ENCODE results near the gene TNFRSF6B. TPM values are rescaled to one million over a fixed set of nuclear protein-coding genes. Genes with fewer than 3 reads are reported as not detected.

Gene TNFRSF6B
- total RNA-seq, 1 donor from 2014 or later: not detected

DNA sequence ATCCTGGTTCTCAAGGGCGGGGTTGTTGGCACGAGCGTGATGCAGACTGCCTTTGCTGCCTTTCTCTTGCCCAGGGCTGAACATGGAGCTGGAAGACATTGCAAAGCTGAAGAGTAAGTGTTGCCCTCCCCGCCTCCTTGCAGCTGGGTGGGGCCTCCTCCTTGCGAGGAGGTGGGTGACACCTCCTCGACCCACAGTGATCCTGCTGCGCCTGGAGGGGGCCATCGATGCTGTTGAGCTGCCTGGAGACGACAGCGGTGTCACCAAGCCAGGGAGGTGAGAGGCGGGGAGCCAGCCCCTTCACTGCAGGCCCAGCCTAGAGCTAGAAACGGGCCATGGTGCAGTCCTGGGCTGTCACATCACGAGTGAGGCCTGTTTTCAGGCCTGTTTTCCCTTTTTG lies 18.4 kb upstream of the TNFRSF6B start:
- Mint-ChIP-seq H3K4me3 (no peak overlapping the region), H3K27ac (no peak overlapping the region), H3K9me3 (no peaks in the 10 kb centered on the region), H3K27me3 (no peaks in the 10 kb centered on the region), H3K4me1 (no peaks in the 10 kb centered on the region), H3K36me3 (ENCODE audit: low read depth) (peaks cover 16% of the 10 kb centered on the region)
- ChIA-PET CTCF (no interaction called here), POLR2A (no interaction called here)
- intact Hi-C loops (cut with micrococcal nuclease): no loop called here
- TF ChIP-seq, protein P1, sequence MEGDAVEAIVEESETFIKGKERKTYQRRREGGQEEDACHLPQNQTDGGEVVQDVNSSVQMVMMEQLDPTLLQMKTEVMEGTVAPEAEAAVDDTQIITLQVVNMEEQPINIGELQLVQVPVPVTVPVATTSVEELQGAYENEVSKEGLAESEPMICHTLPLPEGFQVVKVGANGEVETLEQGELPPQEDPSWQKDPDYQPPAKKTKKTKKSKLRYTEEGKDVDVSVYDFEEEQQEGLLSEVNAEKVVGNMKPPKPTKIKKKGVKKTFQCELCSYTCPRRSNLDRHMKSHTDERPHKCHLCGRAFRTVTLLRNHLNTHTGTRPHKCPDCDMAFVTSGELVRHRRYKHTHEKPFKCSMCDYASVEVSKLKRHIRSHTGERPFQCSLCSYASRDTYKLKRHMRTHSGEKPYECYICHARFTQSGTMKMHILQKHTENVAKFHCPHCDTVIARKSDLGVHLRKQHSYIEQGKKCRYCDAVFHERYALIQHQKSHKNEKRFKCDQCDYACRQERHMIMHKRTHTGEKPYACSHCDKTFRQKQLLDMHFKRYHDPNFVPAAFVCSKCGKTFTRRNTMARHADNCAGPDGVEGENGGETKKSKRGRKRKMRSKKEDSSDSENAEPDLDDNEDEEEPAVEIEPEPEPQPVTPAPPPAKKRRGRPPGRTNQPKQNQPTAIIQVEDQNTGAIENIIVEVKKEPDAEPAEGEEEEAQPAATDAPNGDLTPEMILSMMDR (IDR thresholded peaks at IDR 0.05): no peak
- DNase-seq (no peak), ATAC-seq (ENCODE audit: low read depth) (no peak)

DNA sequence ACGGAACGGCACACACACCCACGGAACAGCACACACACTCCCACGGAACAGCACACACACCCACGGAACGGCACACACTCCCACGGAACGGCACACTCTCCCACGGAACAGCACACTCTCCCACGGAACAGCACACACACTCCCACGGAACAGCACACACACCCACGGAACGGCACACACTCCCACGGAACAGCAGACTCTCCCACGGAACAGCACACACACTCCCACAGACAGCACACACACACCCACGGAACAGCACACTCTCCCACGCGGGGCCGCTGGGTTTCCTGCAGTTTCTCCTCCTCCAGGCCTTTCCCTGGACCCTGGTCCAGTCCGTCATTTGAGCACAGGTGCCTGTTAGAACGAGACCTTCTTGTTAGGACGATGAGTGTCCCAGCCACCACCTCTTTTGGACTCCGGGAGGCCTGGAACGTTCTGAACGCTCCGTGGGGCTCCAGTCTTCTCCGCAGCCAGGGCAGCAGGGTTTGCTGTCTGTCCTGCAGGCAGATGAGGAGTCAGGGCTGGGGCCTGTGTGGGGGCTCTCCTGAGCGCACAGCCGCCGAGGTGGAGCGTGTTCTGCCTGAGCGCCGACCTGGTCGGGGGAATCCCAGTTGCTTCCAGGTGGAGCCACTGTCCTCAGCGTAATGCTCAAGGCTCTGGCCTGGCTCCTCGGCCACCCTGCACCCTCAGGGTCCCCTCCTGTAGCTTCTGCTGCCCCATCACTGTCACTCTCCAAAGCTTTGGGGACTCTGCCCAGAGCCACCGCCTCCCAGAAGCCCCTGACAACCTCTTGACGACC lies 17.6 kb upstream of the TNFRSF6B start:
- intact Hi-C loops (cut with micrococcal nuclease): no loop called here
- TF ChIP-seq, protein P1 (IDR thresholded peaks at IDR 0.05): no peak

DNA sequence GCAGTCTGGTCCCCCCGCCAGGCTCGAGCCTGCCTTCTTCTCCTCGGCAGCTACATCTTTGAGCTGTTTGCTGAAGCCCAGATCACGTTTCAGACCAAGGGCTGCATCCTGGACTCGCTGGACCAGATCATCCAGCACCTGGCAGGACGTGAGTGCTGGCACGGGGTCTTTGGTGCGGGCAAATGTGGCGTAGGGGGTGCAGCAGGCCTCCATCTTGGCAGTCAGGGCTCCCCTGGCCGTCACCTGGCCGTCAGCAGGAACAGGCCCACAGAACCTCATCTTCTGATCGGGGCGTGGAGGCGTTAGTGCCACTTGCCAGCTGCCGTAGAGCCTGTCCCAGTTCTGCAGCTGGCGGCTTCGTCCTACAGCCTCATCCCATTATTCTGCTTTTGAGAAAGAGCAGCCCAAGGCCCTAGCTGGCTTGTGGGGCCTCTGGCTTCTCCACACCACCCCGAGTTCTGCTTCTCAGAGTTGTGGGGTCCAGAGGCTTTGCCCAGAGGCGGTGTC lies 16.6 kb upstream of the TNFRSF6B start:
- no peaks in the 10 kb centered on the region for H3K9me3 Mint-ChIP-seq

More for the DNA sequence above, 17.6 kb upstream of the TNFRSF6B start:
- ATAC-seq (ENCODE audit: low read depth) (no peak), DNase-seq (no peak)
- no peak overlapping the region for H3K4me3 Mint-ChIP-seq
- no peak overlapping the region for H3K27ac Mint-ChIP-seq
- no peaks in the 10 kb centered on the region for H3K27me3 Mint-ChIP-seq
- H3K36me3 Mint-ChIP-seq (ENCODE audit: low read depth): peaks cover 16% of the 10 kb centered on the region
- H3K9me3 Mint-ChIP-seq: no peaks in the 10 kb centered on the region
- POLR2A ChIA-PET: no interaction called here
- H3K4me1 Mint-ChIP-seq: no peaks in the 10 kb centered on the region
- CTCF ChIA-PET: no interaction called here

DNA sequence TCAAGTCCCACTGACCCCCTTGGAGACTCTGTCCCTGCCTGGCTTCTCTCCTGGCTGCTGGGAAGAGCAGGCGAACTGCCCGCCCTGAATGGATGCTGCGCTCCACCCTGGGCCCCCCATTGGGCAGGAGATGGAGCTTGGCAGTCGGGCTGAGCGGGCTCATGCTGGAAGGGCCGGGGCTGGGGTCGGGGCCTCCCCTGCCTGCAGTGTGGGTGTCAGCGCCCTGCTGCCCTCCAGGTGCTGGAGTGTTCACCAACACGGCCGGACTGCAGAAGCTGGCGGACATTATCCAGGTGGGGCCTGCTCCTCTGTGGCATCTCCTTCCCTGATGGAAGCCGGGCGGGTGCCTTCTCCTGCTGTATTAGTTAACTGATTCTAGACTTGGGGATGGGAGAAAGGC lies 16.0 kb upstream of the TNFRSF6B start:
- POLR2A ChIA-PET: no interaction called here

More for the DNA sequence above, 16.6 kb upstream of the TNFRSF6B start:
- ATAC-seq (ENCODE audit: low read depth) (no peak), DNase-seq (no peak)
- ChIA-PET CTCF (no interaction called here), POLR2A (no interaction called here)
- H3K27me3 Mint-ChIP-seq: no peaks in the 10 kb centered on the region
- TF ChIP-seq, protein P1 (IDR thresholded peaks at IDR 0.05): no peak
- no peak overlapping the region for H3K4me3 Mint-ChIP-seq
- H3K27ac Mint-ChIP-seq: no peak overlapping the region
- intact Hi-C loops (cut with micrococcal nuclease): no loop called here
- no peaks in the 10 kb centered on the region for H3K4me1 Mint-ChIP-seq
- peaks cover 16% of the 10 kb centered on the region for H3K36me3 Mint-ChIP-seq (ENCODE audit: low read depth)

More for the DNA sequence above, 16.0 kb upstream of the TNFRSF6B start:
- Mint-ChIP-seq H3K9me3 (no peaks in the 10 kb centered on the region), H3K27ac (no peak overlapping the region), H3K4me3 (no peak overlapping the region), H3K4me1 (no peaks in the 10 kb centered on the region), H3K27me3 (no peaks in the 10 kb centered on the region), H3K36me3 (ENCODE audit: low read depth) (peaks cover 16% of the 10 kb centered on the region)
- TF ChIP-seq, protein P1 (IDR thresholded peaks at IDR 0.05): no peak
- no peak for DNase-seq
- intact Hi-C loops (cut with micrococcal nuclease): no loop called here
- ATAC-seq (ENCODE audit: low read depth): no peak
- CTCF ChIA-PET: no interaction called here

Measured in activated B cell treated with CpG ODN at 0.5 μM for 24 hours (primary cell).